GM18508 (cell line): ENCODE results near the gene CD3E.
"Not testable (repeated sequence)": the region's sequence is repeated elsewhere in the genome, so short reads cannot be mapped to it uniquely, and the experiment has no call there.

Experiments
- ATAC-seq: cut with Tn5 transposase; IDR thresholded peaks from one replicate; pipeline ENCODE4 v1.9.1; 2021; ENCODE audit warnings: moderate number of reproducible peaks; ENCODE audit not compliant: insufficient read depth, unreplicated experiment

CD3E gene

GRCh38 chr11:118289401-118289800 is 15.1 kb upstream of the CD3E start:
- no peak for ATAC-seq

GRCh38 chr11:118290923-118291322 is 13.6 kb upstream of the CD3E start:
- ATAC-seq, result no peak

DNA sequence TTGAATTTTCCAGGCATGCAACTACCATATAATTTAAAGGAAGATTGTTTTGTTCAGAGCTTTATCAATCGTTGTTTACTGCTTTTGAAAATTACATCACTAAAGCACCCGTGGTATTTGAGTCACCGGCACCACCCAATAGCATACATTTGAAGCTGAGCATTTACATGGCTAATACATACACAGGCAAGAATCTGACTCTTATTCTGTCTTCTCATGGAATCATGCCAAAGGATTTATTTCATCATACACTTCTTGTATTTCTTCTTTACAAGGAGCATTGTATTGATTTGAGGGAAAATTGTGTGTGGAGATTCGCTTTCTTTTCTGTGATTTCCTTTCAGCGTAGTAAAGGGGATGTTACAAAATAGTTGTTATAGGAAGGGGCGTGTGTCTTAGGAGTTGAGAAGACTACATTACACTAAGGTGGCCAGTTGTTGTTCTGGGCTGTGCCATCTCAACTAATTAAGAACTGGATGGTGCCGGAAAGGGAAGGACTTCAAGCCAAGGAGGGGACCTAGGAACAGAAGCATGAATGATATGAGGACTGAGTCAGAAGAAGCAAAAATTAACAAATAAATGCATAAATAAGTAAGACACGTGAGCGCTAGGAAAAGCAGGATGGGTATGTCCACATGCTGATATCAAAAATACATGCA is 12.9 kb upstream of the CD3E start:
- ATAC-seq, result no peak

DNA sequence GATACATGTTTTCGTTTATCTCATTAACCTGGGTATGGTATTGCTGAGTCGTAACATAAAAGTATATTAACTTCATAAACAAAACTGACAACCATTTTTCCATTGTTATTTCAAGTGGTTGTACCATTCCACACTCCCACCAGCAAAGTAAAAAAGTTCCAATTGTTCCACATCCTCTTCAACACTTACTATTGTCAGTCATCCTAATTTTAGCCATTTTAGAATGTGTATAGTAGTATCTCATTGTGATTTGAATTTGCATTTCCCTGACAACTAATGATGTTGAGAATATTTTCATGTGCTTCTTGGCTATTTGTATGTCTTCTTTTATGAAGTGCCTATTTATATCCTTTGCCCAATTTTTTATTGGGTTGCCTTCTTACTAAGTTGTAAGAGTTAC is 10.5 kb upstream of the CD3E start:
- no peak for ATAC-seq

DNA sequence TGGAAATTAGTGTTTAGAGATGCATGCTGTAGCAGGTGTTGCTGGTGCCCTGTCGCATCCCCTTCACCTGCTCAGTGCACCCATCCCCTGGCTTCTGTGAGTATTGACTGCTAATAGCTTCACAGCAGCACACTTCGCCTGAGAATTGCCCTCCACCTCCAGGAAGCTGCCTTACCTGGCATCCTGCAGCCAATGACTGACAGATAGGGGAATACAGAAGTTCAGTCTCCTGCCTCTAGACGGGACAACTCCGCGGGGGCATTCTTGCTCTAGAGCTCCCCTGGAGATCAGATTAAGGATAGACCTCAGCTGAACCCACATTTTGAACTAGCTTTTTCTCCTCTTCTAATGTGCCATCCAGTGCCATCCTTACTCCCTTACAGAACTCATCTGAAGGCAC is 9.3 kb upstream of the CD3E start:
- ATAC-seq, result no peak

DNA sequence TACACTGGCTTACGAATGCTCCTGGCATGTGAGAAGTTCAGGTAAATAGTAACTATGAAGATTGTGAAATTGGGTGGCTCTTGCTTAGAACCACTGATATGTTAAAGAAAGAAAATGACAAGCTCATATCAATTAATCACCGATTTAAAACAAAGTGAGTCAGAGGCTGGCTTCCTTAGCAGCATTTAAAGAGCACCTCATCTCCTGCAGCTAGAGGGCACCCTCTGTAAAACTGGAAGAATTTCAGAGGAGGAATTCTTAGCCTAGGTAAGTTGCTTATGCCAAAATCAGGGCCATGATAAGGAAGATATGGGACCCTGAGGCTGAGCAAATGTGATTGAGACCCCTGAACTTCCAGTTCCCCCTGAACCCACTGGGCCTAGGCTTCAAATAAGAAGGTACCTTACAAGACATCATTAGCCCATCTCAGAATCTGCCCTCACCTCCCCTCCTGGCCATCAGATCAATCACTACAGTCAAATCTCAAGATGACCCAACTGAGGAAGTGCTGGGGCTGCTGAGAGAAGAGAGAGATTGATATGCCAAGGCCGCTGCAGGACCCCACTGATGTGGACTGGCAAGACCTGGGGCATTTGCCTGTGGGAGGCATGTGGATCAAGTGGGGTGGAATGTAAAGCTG is 8.6 kb upstream of the CD3E start:
- ATAC-seq, result no peak

- ATAC-seq, result no peak
Observed at GRCh38 chr11:118301600-118302195, 2.8 kb upstream of the CD3E start.

- ATAC-seq, result no peak
Observed at GRCh38 chr11:118304227-118304567, 333 bp upstream of the CD3E start.

- no peak for ATAC-seq
Observed at GRCh38 chr11:118305726-118306125, 1.2 kb downstream of the CD3E start.

DNA sequence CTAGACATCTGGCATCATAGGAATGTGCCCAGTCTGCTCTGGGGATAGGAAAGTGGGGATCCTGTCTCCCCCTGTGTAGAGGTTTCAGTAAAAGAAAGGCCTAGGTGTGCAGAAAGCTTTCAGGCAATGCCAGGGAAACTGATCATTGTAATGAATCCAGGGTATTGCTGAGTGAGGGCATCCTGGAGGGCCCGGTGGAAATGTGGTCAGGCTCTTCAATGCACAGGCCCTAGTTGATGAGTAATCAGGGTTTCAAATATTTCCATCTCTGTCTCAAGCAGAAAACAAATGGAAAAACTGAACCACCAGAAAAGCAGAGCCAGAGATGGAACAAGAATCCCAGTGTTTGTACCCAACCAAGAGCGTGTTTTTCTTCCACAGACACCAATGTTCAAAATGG is 2.0 kb downstream of the CD3E start:
- ATAC-seq, result no peak

DNA sequence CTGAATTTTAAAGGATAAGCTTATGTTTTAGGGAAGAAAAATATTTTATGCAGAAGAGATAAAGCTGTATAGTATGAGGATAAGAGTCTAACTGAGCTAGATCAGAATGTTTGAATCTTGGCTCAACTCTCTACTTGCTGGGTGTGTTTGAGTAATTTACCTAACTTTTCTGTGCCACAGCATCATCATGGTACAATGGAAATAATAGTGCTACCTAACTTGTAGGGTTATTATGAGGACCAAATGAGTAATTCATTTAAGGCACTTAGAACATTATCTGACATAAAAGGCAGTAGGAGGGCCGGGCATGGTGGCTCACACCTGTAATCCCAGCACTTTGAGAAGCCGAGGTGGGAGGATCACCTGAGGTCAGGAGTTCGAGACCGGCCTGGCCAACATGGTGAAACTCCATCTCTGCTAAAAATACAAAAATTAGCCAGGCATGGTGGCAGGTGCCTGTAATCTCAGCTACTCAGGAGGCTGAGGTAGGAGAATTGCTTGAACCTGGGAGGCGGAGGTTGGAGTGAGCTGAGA is 4.5 kb downstream of the CD3E start:
- ATAC-seq, result not testable (repeated sequence)

DNA sequence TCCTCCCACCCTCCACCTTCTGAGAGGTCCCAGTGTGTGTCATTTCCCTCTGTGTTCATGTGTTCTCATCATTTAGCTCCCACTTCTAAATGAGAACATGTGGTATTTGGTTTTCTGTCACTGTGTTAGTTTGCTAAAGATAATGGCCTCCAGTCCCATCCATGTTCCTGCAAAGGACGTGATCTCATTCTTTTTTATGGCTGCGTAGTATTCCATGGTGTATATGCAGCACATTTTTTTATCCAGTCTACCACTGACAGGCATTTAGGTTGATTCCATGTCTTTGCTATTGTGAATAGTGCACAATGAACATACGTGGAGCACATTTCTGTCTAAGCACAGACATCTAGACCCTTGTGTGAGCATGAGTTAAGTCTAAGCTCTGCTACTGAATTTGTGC is 5.7 kb downstream of the CD3E start:
- no peak for ATAC-seq

- ATAC-seq, result no peak
Observed at GRCh38 chr11:118310781-118311485, 6.4 kb downstream of the CD3E start.

GRCh38 chr11:118311518-118311917 is 7.0 kb downstream of the CD3E start:
- ATAC-seq, result no peak

GRCh38 chr11:118312328-118312727 is 7.8 kb downstream of the CD3E start:
- no peak for ATAC-seq

- no peak for ATAC-seq
Observed at GRCh38 chr11:118313242-118313641, 8.7 kb downstream of the CD3E start.

- ATAC-seq, result no peak
Observed at GRCh38 chr11:118314988-118315411, 10.5 kb downstream of the CD3E start.

DNA sequence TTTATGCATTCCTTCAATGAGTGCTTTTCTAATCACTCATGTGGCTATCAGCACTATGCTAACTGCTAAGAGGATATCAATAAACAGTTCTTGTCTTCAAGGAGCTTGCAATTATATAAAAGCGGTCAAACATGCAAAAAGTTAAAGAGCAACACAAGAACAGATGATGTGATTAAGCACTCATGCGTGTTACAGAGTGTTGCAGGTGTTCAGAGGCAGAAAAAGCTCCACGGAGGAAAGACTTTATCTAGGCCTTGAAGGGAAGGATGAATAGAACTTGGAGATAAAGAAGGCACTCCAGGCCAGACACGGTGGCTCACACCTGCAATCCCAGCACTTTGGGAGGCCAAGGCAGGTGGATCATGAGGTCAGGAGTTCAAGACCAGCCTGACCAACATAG is 13.6 kb downstream of the CD3E start:
- ATAC-seq, result no peak

GRCh38 chr11:118318581-118319336 is 14.2 kb downstream of the CD3E start:
- no peak for ATAC-seq

- ATAC-seq, result no peak
Observed at GRCh38 chr11:118319337-118319707, 14.8 kb downstream of the CD3E start.
